Suprapubic skin (tissue), 4 donors: ENCODE measurements around the gene CNIH3.

ENCODE experiments used
- POLR2A ChIP-seq, 2 donors: fragments of 450-650 bp; IDR thresholded peaks; one replicate each; pipeline ENCODE4 v1.6.1; 2017; ENCODE audit warnings: antibody characterized with exemption in 2 of 2, mild to moderate bottlenecking in 2 of 2, moderate library complexity in 2 of 2
- POLR2AphosphoS5 ChIP-seq, 3 donors: sonication (generic); formaldehyde crosslinking; IDR thresholded peaks; one replicate each; pipeline ENCODE4 v1.6.1; 2017; ENCODE audit warnings: antibody characterized with exemption in 3 of 3
- TF ChIP-seq, protein P1 (sequence below), 2 donors: fragments of 200-600 bp in 1 of 2; fragments of 450-650 bp in 1 of 2; sonication (generic) in 1 of 2; IDR thresholded peaks; one replicate each; pipeline ENCODE4 v1.5.1; 2016 to 2019; ENCODE audit warnings: antibody characterized with exemption in 2 of 2, mild to moderate bottlenecking in 1 of 2, moderate library complexity in 1 of 2

DNA sequence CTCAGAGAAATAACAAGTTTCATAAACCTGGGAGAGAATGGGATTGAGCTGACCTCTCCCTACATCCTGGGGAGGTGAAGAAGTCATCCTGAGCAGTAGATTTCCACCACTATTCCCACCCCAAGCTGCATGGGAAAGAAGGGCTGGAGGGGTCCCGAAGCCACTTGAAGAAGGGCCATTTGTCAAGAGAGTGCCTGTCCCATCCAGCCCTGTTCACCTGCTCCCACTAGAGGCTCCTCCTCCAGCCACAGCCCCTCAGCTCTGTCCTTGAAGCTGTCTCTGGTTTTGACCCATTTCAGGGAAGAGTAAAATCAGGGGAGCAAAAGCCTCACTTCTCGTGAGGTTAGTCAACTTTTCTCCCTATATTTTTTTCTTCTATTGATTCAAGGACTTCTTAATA lies 157.5 kb downstream of the CNIH3 start:
- TF ChIP-seq POLR2A (IDR thresholded peaks at IDR 0.05) (no peak), POLR2AphosphoS5 (IDR thresholded peaks at IDR 0.05) (no peak)
- TF ChIP-seq, protein P1, sequence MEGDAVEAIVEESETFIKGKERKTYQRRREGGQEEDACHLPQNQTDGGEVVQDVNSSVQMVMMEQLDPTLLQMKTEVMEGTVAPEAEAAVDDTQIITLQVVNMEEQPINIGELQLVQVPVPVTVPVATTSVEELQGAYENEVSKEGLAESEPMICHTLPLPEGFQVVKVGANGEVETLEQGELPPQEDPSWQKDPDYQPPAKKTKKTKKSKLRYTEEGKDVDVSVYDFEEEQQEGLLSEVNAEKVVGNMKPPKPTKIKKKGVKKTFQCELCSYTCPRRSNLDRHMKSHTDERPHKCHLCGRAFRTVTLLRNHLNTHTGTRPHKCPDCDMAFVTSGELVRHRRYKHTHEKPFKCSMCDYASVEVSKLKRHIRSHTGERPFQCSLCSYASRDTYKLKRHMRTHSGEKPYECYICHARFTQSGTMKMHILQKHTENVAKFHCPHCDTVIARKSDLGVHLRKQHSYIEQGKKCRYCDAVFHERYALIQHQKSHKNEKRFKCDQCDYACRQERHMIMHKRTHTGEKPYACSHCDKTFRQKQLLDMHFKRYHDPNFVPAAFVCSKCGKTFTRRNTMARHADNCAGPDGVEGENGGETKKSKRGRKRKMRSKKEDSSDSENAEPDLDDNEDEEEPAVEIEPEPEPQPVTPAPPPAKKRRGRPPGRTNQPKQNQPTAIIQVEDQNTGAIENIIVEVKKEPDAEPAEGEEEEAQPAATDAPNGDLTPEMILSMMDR (IDR thresholded peaks at IDR 0.05), result no peak
